BLaER1 treated with 17β-estradiol and CSF1 and Interleukin-3, amounts not matched to agents 10 nM and 100 nM (cell line): ENCODE results near the gene WASF3.

Source experiments
- H3K27ac ChIP-seq, 11 experiments: shearing (Covaris generic); formaldehyde crosslinking; 2 replicates each; pipeline ENCODE4 v1.8.1; 2022
- H3K27me3 ChIP-seq, 11 experiments: shearing (Covaris generic); formaldehyde crosslinking; 2 replicates each; pipeline ENCODE4 v1.8.1; 2022
- H3K36me3 ChIP-seq, 11 experiments: shearing (Covaris generic); formaldehyde crosslinking; 2 replicates each; pipeline ENCODE4 v1.8.1; 2022
- H3K4me1 ChIP-seq, 10 experiments: shearing (Covaris generic); formaldehyde crosslinking; 2 replicates each; pipeline ENCODE4 v1.8.1; 2022
- H3K4me2 ChIP-seq, 11 experiments: shearing (Covaris generic); formaldehyde crosslinking; 2 replicates each; pipeline ENCODE4 v1.8.1; 2022
- H3K4me3 ChIP-seq, 10 experiments: shearing (Covaris generic); formaldehyde crosslinking; 2 replicates each; pipeline ENCODE4 v1.8.1; 2022
- H3K9ac ChIP-seq, 11 experiments: shearing (Covaris generic); formaldehyde crosslinking; 2 replicates each; pipeline ENCODE4 v1.8.1; 2022
- H3K9me3 ChIP-seq, 11 experiments: shearing (Covaris generic); formaldehyde crosslinking; replicated peaks in 1 of 11; 2 replicates each; pipeline ENCODE4 v1.8.1; 2022
- H4K20me1 ChIP-seq, 11 experiments: shearing (Covaris generic); formaldehyde crosslinking; 2 replicates each; pipeline ENCODE4 v1.8.1; 2022
- Cebpa-rat ChIP-seq, 11 experiments: shearing (Covaris generic); IDR thresholded peaks; 2 replicates each; pipeline ENCODE4 v1.8.1; 2022

Gene WASF3

DNA sequence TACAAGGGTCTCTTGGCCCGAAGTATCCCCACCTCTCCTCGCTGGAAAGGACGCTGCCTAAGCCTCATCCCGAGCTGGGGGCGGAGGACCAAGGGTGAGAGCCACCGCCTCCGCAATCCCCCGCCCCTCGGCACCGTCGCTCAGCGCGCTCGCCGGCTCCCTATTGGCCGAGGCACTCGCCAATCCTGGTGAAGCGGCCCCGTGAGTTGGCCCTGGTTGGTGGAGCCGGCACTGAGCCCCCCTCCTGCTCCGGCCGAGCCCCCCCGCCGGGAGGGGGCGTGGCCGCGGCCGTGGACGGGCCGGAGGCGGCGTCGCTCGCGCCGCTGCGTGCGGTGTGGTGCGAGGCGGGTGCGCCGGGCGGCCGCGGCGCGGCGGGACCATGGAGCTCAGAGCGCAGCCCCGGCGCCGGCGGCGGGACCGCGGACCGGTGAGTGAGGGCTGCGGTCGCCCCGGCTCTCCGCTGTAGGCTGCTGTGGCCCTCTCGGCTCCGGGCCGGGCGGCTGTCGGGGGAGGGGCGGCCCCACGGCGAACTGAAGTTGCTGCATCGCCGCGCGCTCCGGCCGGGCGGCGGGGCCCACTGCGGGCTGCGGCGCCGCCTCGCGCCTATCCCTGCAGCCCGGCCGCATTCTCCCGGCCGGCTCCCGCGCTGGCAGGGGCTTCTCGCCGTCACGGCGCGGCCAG lies at the start of gene WASF3:
TSS of gene WASF3 (plus strand) at position 291 of the 681 bp plus-strand sequence. CDS start 84,588 bp downstream, outside the sequence.
- Histone ChIP-seq H3K27me3 (peaks cover 14 to 25% (median 21%) of the 10 kb centered on the region in 11 experiments), H3K36me3 (no peaks in the 10 kb centered on the region), H3K27ac (peak within 1 kb of the TSS in 7 of 11 experiments; percentile 22 to 51 (median 35); a peak in 8 of 22 replicates), H3K4me3 (peak within 1 kb of the TSS; percentile 58 to 75 (median 68)), H3K9ac (peak within 1 kb of the TSS; percentile 60 to 77 (median 70); a peak in 21 of 22 replicates), H3K9me3 (peaks cover 0 to 19% (median 9%) of the 10 kb centered on the region in 11 experiments; a peak in 13 of 22 replicates), H3K4me2 (peak within 1 kb of the TSS; percentile 80 to 89 (median 85)), H4K20me1 (no peaks in the 10 kb centered on the region), H3K4me1 (peaks cover 0 to 5% (median 0%) of the 10 kb centered on the region in 10 experiments; a peak in 2 of 20 replicates)
- no peak for TF ChIP-seq Cebpa-rat (IDR thresholded peaks at IDR 0.05)

DNA sequence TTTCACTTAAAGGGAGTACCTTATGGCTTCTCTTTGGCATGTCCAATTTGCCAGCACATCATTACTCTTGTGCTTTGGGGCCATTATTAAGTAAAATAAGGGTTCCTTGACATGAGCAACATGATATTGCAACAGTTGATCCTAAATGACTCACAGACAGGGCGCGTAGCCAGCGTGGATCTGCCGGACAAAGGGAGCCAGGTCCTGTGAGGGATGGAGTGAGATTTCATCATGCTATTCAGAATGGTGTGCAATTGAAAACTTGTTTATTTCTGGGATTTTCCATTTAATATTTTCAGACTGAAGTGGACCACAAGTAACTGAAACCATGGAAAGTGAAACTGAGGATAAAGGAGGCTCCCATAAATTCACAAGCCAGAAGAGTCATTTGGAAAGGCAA lies 48.6 kb upstream of the WASF3 start:
- no peaks in the 10 kb centered on the region for H3K36me3 ChIP-seq
- H3K4me2 ChIP-seq, result no peak overlapping the region
- H3K4me1 ChIP-seq, result peaks cover 0 to under 1% (median 0%) of the 10 kb centered on the region in 10 experiments; a peak in 1 of 20 replicates
- peaks cover 10 to 24% (median 16%) of the 10 kb centered on the region in 11 experiments; a peak in 20 of 22 replicates for H3K9me3 ChIP-seq
- no peaks in the 10 kb centered on the region for H3K27me3 ChIP-seq
- no peak overlapping the region for H3K27ac ChIP-seq
- no peak overlapping the region for H3K4me3 ChIP-seq
- no peak overlapping the region for H3K9ac ChIP-seq
- no peak for TF ChIP-seq Cebpa-rat (IDR thresholded peaks at IDR 0.05)
- H4K20me1 ChIP-seq, result no peaks in the 10 kb centered on the region

DNA sequence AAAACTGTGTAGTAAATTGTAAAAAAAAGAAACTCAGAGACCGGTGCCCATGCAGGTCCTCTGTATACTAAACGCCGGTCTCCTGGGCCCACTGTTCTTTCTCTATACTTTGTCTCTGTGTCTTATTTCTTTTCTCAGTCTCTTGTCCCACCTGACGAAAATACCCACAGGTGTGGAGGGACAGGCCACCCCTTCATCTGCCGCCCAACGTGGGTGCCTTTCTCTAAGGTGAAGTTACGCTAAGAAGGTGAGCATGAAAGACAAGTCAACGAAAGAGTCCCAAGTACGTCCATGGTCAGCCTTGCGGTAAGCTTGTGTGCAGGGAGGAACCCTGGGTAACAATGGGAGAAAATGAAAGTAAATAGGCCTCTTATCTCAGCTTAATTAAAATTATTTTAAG lies 48.0 kb upstream of the WASF3 start:
- Histone ChIP-seq H3K4me1 (no peaks in the 10 kb centered on the region), H3K9me3 (peaks cover 10 to 24% (median 16%) of the 10 kb centered on the region in 11 experiments; a peak in 20 of 22 replicates), H3K36me3 (no peaks in the 10 kb centered on the region), H4K20me1 (no peaks in the 10 kb centered on the region), H3K27ac (no peak overlapping the region), H3K4me2 (no peak overlapping the region), H3K27me3 (no peaks in the 10 kb centered on the region), H3K4me3 (no peak overlapping the region), H3K9ac (no peak overlapping the region)
- TF ChIP-seq Cebpa-rat (IDR thresholded peaks at IDR 0.05), result no peak

GRCh38 chr13:26513931-26514330 lies 43.6 kb upstream of the WASF3 start:
- Histone ChIP-seq H3K27me3 (no peaks in the 10 kb centered on the region), H3K4me3 (no peak overlapping the region), H3K4me2 (no peak overlapping the region), H3K9me3 (peaks cover 7 to 21% (median 11%) of the 10 kb centered on the region in 11 experiments; a peak in 20 of 22 replicates), H4K20me1 (no peaks in the 10 kb centered on the region), H3K36me3 (no peaks in the 10 kb centered on the region), H3K9ac (no peak overlapping the region), H3K4me1 (no peaks in the 10 kb centered on the region), H3K27ac (no peak overlapping the region)
- TF ChIP-seq Cebpa-rat (IDR thresholded peaks at IDR 0.05), result no peak

- Histone ChIP-seq H3K9me3 (peaks cover 0 to 4% (median 0%) of the 10 kb centered on the region in 11 experiments; a peak in 5 of 22 replicates), H4K20me1 (no peaks in the 10 kb centered on the region), H3K9ac (no peak overlapping the region), H3K4me2 (no peak overlapping the region), H3K36me3 (no peaks in the 10 kb centered on the region), H3K27me3 (no peaks in the 10 kb centered on the region), H3K4me1 (no peaks in the 10 kb centered on the region), H3K27ac (no peak overlapping the region), H3K4me3 (no peak overlapping the region)
- TF ChIP-seq Cebpa-rat (IDR thresholded peaks at IDR 0.05), result no peak
Measured at GRCh38 chr13:26515721-26516120, 41.8 kb upstream of the WASF3 start.

DNA sequence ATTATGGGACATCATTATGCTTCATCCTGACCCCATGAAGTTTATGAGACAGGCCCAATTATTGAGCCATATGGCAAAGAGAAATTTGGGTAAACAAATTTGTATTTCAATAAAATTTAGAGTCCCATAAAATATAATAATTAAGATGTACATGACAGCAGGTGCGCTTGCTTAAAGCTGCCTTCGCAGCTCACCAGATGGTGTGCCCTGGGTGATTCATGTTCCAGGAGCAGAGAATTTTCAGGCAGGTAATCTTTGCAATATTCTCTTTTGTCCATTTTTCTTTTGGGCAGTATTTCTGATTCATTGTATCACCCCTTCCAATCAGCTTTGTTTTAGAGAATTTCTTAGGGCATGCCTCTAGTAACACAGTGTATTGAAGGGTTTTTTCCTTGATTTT lies 39.5 kb upstream of the WASF3 start:
- Histone ChIP-seq H3K27me3 (no peaks in the 10 kb centered on the region), H3K4me1 (no peaks in the 10 kb centered on the region), H3K27ac (no peak overlapping the region), H4K20me1 (no peaks in the 10 kb centered on the region), H3K9ac (no peak overlapping the region), H3K4me3 (no peak overlapping the region), H3K36me3 (no peaks in the 10 kb centered on the region), H3K4me2 (no peak overlapping the region), H3K9me3 (peaks cover 0 to 8% (median 0%) of the 10 kb centered on the region in 11 experiments; a peak in 5 of 22 replicates)
- TF ChIP-seq Cebpa-rat (IDR thresholded peaks at IDR 0.05), result no peak

DNA sequence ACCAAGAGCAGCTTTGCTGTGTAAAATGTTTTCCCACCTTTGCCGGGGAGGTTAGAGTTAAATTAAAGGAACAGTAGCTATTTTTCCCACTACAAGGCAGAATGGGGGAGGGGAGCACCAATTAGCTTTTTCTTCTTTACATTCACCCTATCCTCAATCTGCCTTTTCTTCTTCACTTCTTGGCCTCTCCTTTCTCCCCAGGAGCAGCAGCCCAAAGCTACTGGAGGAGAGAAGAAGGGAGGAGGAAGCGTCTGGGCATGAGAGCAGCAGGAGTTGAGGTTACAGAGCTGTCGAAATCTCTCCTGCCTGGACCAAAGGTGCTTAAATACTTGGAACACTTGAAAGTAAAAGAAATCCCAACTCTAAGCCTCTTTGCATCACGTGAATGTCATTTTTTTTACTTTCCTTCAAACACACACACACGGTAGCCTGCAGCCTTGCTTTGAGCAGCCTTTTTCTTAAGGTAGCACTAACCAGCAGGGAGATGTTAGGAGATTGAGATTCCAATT lies 39.0 kb upstream of the WASF3 start:
- Histone ChIP-seq H3K27me3 (no peaks in the 10 kb centered on the region), H4K20me1 (no peaks in the 10 kb centered on the region), H3K9me3 (peaks cover 0 to 8% (median 0%) of the 10 kb centered on the region in 11 experiments; a peak in 5 of 22 replicates), H3K4me2 (no peak overlapping the region), H3K4me3 (no peak overlapping the region), H3K36me3 (no peaks in the 10 kb centered on the region), H3K4me1 (no peaks in the 10 kb centered on the region), H3K9ac (no peak overlapping the region), H3K27ac (no peak overlapping the region)
- TF ChIP-seq Cebpa-rat (IDR thresholded peaks at IDR 0.05), result no peak

DNA sequence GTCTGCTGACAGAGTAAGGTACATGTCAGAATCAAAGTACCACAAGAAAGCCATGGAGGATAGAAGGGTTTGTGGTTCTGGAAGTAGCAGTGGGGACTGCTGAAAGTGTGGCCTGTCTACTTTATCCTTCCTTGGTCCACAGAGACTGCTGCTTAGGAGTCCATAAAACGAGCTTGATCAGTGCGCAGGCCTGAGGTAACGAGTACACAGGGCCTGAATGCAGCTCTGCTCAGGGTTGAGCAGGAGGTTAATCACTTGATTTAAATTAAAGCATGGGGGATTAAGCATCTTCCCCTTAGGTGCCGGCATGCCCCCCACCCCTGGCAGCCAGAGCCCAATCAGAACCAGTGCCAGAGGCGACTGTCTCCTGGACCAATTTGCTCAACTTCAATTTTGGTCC lies 34.9 kb upstream of the WASF3 start:
- no peak for TF ChIP-seq Cebpa-rat (IDR thresholded peaks at IDR 0.05)
- H3K27me3 ChIP-seq, result no peaks in the 10 kb centered on the region
- H3K9me3 ChIP-seq, result peaks cover 0 to 8% (median 0%) of the 10 kb centered on the region in 11 experiments; a peak in 5 of 22 replicates
- H3K27ac ChIP-seq, result no peak overlapping the region
- no peak overlapping the region for H3K4me2 ChIP-seq
- no peaks in the 10 kb centered on the region for H3K36me3 ChIP-seq
- no peak overlapping the region for H3K4me3 ChIP-seq
- no peaks in the 10 kb centered on the region for H3K4me1 ChIP-seq
- no peaks in the 10 kb centered on the region for H4K20me1 ChIP-seq
- H3K9ac ChIP-seq, result no peak overlapping the region

GRCh38 chr13:26523007-26523406 lies 34.5 kb upstream of the WASF3 start:
- H3K4me2 ChIP-seq, result no peak overlapping the region
- H3K4me3 ChIP-seq, result no peak overlapping the region
- no peaks in the 10 kb centered on the region for H3K27me3 ChIP-seq
- TF ChIP-seq Cebpa-rat (IDR thresholded peaks at IDR 0.05), result no peak
- no peaks in the 10 kb centered on the region for H3K36me3 ChIP-seq
- peaks cover 0 to 8% (median 0%) of the 10 kb centered on the region in 11 experiments; a peak in 5 of 22 replicates for H3K9me3 ChIP-seq
- H3K27ac ChIP-seq, result no peak overlapping the region
- H4K20me1 ChIP-seq, result no peaks in the 10 kb centered on the region
- H3K4me1 ChIP-seq, result no peaks in the 10 kb centered on the region
- H3K9ac ChIP-seq, result no peak overlapping the region
